Endothelial cell of coronary artery (primary cell): ENCODE measurements around the gene MYBBP1A. TPM values are rescaled to one million over a fixed set of nuclear protein-coding genes. Genes with fewer than 3 reads are reported as not detected.

Experiments
- total RNA-seq: library from RNA; depleted of rRNA; stranded (reverse); fragments of >200 nt; gene quantifications from 2 replicates; pipeline ENCODE4 v1.2.3, GENCODE V29; 2014

The MYBBP1A gene
- total RNA-seq = 53.6 and 61.1 TPM in 2 replicates

GRCh38 chr17:4554997-4555799 is at the start of gene MYBBP1A:
MYBBP1A (minus strand) TSS chr17:4555384; CDS start chr17:4555324, 60 bp downstream.

GRCh38 chr17:4584101-4584916 is 29.1 kb upstream of the MYBBP1A start, which contains the start of gene SMTNL2:
SMTNL2 (plus strand) TSS chr17:4584529; CDS start chr17:4584606, 77 bp downstream.

GRCh38 chr17:4560421-4560820 is 5.2 kb upstream of the MYBBP1A start, which contains the start of gene GGT6:
GGT6 (minus strand) TSS chr17:4560577; CDS start chr17:4560521, 56 bp downstream.

GRCh38 chr17:4498461-4499397 is 56.5 kb downstream of the MYBBP1A start, which contains the start of gene SPNS2:
SPNS2 (plus strand) TSS chr17:4498881; CDS start chr17:4499048, 167 bp downstream.

Other genes starting within 250 kb of the MYBBP1A start
- 26.7 and 31.9 TPM in 2 replicates for gene UBE2G1, start 188.7 kb downstream of the MYBBP1A start, total RNA-seq
- 0.09 TPM in 2 replicates for gene SPNS3, start 121.4 kb downstream of the MYBBP1A start, total RNA-seq
- 4.6 and 10.3 TPM in 2 replicates for gene SPNS2, start 56.5 kb downstream of the MYBBP1A start, total RNA-seq
- gene GGT6, start 5.2 kb upstream of the MYBBP1A start, total RNA-seq = not detected in 2 replicates
- under 0.01 TPM in 1 of 2 replicates, not detected in the other for gene SMTNL2, start 29.1 kb upstream of the MYBBP1A start, total RNA-seq
- gene ALOX15, start 86.3 kb upstream of the MYBBP1A start, total RNA-seq = not detected in 2 replicates
- 14.3 and 17.8 TPM in 2 replicates for gene PELP1, start 148.8 kb upstream of the MYBBP1A start, total RNA-seq
- gene ARRB2, start 155.2 kb upstream of the MYBBP1A start, total RNA-seq = 5.3 and 7.0 TPM in 2 replicates
- 9.3 and 10.7 TPM in 2 replicates for gene MED11, start 176.0 kb upstream of the MYBBP1A start, total RNA-seq
- under 0.01 TPM in 1 of 2 replicates, not detected in the other for gene ZMYND15, start 184.4 kb upstream of the MYBBP1A start, total RNA-seq
- gene CXCL16, start 184.5 kb upstream of the MYBBP1A start, total RNA-seq = 1.3 and 1.4 TPM in 2 replicates
- gene TM4SF5, start 216.5 kb upstream of the MYBBP1A start, total RNA-seq = not detected in 2 replicates
- gene VMO1, start 231.0 kb upstream of the MYBBP1A start, total RNA-seq = 0.19 and 0.45 TPM in 2 replicates
- gene GLTPD2, start 233.6 kb upstream of the MYBBP1A start, total RNA-seq = not detected in 2 replicates
- 196 and 275 TPM in 2 replicates for gene PSMB6, start 240.8 kb upstream of the MYBBP1A start, total RNA-seq